Measurements from ENCODE around the gene CERS1.

The CERS1 gene

GRCh38 chr19:18856385-18857126 lies 39.4 kb downstream of the CERS1 start:
- DNase-seq (ENCODE audit: extremely low spot score), result no peak
- peak; percentile 29 for TF ChIP-seq CTCF (IDR thresholded peaks at IDR 0.05; ENCODE audit: control extremely low read depth, extremely low read depth, low read depth, missing control alignments)
- POLR2A ChIA-PET, result no interaction called here
- CTCF ChIA-PET, result interaction anchor here (1.2 to 8.1 kb wide), 3 partner anchors 9 to 14 kb away, joined by 3 to 60 read pairs (median 30); no protein-coding TSS in a partner anchor

- no peak for DNase-seq (ENCODE audit: extremely low spot score)
- ChIA-PET CTCF (interaction anchor here (1.2 to 8.1 kb wide), 3 partner anchors 8 to 14 kb away, joined by 3 to 60 read pairs (median 30); no protein-coding TSS in a partner anchor), POLR2A (no interaction called here)
- no peak for TF ChIP-seq CTCF (IDR thresholded peaks at IDR 0.05; ENCODE audit: control extremely low read depth, extremely low read depth, low read depth, missing control alignments)
These were observed 40.1 kb downstream of the CERS1 start for GRCh38 chr19:18855647-18856384.

- TF ChIP-seq CTCF (IDR thresholded peaks at IDR 0.05; ENCODE audit: control extremely low read depth, extremely low read depth, low read depth, missing control alignments), result no peak
- POLR2A ChIA-PET, result interaction anchor here (0.5 kb wide), 1 partner anchor 26 kb away, joined by 3 read pairs; no protein-coding TSS in a partner anchor
- CTCF ChIA-PET, result interaction anchor here (4.1 to 8.1 kb wide), 2 partner anchors 7 to 12 kb away, joined by 30 to 60 read pairs; no protein-coding TSS in a partner anchor
- no peak for DNase-seq (ENCODE audit: extremely low spot score)
These were observed 41.0 kb downstream of the CERS1 start for GRCh38 chr19:18854982-18855381.

- CTCF ChIA-PET, result interaction anchor here (4.1 kb wide), 1 partner anchor 13 kb away, joined by 30 read pairs; no protein-coding TSS in a partner anchor
- no peak for DNase-seq (ENCODE audit: extremely low spot score)
- POLR2A ChIA-PET, result no interaction called here
- TF ChIP-seq CTCF (IDR thresholded peaks at IDR 0.05; ENCODE audit: control extremely low read depth, extremely low read depth, low read depth, missing control alignments), result no peak
These were observed 42.1 kb downstream of the CERS1 start for GRCh38 chr19:18853755-18854427.

- DNase-seq (ENCODE audit: extremely low spot score), result no peak
- CTCF ChIA-PET, result no interaction called here
- POLR2A ChIA-PET, result no interaction called here
These were observed 43.3 kb downstream of the CERS1 start for GRCh38 chr19:18852648-18853047.

More at GRCh38 chr19:18852648-18853047, 43.3 kb downstream of the CERS1 start:
- no peak for TF ChIP-seq CTCF (IDR thresholded peaks at IDR 0.05; ENCODE audit: control extremely low read depth, extremely low read depth, low read depth, missing control alignments)

All from GM10248 (cell line).